Lower leg skin (tissue), 4 donors: Measurements from ENCODE around the gene ATG7. TPM values are rescaled to one million over a fixed set of nuclear protein-coding genes. Genes with fewer than 3 reads are reported as not detected.

Experiments used
- DNase-seq, 2 donors: peaks; one replicate each; pipeline ENCODE4 v3.0.0-alpha.2; 2019; ENCODE audit warnings: low spot score in 2 of 2
- H3K4me3 ChIP-seq: fragments of 200-600 bp; sonication (generic); 2 replicates; pipeline ENCODE4 v1.5.1; 2017; ENCODE audit warnings: mild to moderate bottlenecking, low read depth; ENCODE audit not compliant: poor library complexity, severe bottlenecking
- CTCF ChIP-seq, 3 donors: fragments of 450-650 bp; IDR thresholded peaks; one replicate each; pipeline ENCODE4 v1.5.1; 2016; ENCODE audit warnings: antibody characterized with exemption in 3 of 3, mild to moderate bottlenecking in 3 of 3, moderate library complexity in 2 of 3
- POLR2A ChIP-seq, 2 donors: fragments of 450-650 bp; IDR thresholded peaks; one replicate each; pipeline ENCODE4 v1.6.1; 2016 to 2017; ENCODE audit warnings: antibody characterized with exemption in 2 of 2, mild to moderate bottlenecking in 1 of 2, moderate library complexity in 1 of 2
- WGBS, 2 donors: methylation state at CpG; one replicate each; pipeline ENCODE4 v1.1.5; 2018; 5-methylcytosine and 5-hydroxymethylcytosine counted together
- intact Hi-C: fragments of 100-400 bp; cut with DNase I; formaldehyde crosslinking; loops from one replicate; pipeline ENCODE4 v1.15.0; 2023; ENCODE audit warnings: low total_unique reads
- total RNA-seq, 4 donors: library from RNA; depleted of rRNA; stranded (reverse); fragments of >200 nt; gene quantifications; one replicate each; pipeline ENCODE4 v1.1.0, GENCODE V29; 2016

ATG7 gene
- total RNA-seq, 4 donors from 2014 or later, result 38.8 to 110 (median 53.2) TPM

DNA sequence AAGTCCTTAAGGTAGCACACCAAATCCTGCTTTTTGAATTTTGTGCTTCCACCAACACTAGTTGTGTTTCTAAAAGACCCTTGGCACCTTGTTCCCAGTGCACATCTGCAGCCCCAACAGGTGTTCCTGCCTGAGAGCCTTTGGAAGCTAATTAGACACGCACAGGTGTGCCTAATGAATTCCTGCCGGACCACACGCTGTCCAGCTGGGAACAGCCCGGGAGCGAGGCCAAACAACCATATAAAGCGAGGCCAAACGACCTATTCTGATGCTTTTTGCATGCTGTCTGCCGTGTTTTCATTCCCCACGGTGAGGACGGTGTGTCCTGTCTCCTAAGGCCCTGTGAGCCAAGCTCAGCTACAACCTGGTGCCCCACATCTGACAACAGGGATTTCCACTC is 99.5 kb downstream of the ATG7 start:
- DNase-seq, result no peak
- H3K4me3 ChIP-seq, result no peak overlapping the region
- TF ChIP-seq POLR2A (IDR thresholded peaks at IDR 0.05) (no peak), CTCF (IDR thresholded peaks at IDR 0.05) (no peak)
- 80 to 87% methylated on average over 10 of the region's 10 CpGs for WGBS, 2 donors
- intact Hi-C loops, result loop anchor here (10.0 kb wide), 1 partner anchor 283 kb away; no protein-coding TSS in a partner anchor

DNA sequence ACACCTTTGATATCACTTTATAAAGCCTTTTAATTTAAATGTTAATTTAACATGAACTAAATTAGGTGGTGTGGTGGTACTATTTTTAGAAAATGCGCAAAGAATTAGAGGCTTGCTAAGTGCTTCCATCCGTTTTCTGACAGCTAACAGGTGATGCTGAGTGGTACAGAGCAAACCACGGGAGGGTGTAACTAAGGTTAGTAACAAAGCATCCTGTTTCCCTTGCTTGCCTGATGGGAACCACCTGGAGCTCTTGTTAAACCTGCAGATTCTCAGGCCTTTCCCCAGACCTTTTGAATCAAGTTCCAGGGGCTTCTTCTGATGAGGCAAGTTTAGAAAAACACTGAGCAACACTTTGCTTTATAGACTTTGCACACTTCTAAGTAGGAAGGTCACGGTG is 101.0 kb downstream of the ATG7 start:
- WGBS, 2 donors, result 83% methylated on average over 4 of the region's 4 CpGs
- TF ChIP-seq POLR2A (IDR thresholded peaks at IDR 0.05), result no peak
- no peak overlapping the region for H3K4me3 ChIP-seq
- intact Hi-C loops, result loop anchor here (10.0 kb wide), 1 partner anchor 282 kb away; no protein-coding TSS in a partner anchor
- no peak for DNase-seq

- 93 to 96% methylated on average over 2 of the region's 2 CpGs for WGBS, 2 donors
- DNase-seq, result no peak
- no peak for TF ChIP-seq POLR2A (IDR thresholded peaks at IDR 0.05)
- H3K4me3 ChIP-seq, result no peak overlapping the region
- intact Hi-C loops, result loop anchor here (10.0 kb wide), 1 partner anchor 281 kb away; no protein-coding TSS in a partner anchor
Observed at GRCh38 chr3:11373654-11374053, 101.5 kb downstream of the ATG7 start.

- H3K4me3 ChIP-seq, result no peak overlapping the region
- no peak for TF ChIP-seq CTCF (IDR thresholded peaks at IDR 0.05)
- TF ChIP-seq POLR2A (IDR thresholded peaks at IDR 0.05), result no peak
- intact Hi-C loops, result loop anchor here (10.0 kb wide), 1 partner anchor 279 kb away; no protein-coding TSS in a partner anchor
- DNase-seq, result no peak
- 76 to 84% methylated on average over 11 of the region's 11 CpGs for WGBS, 2 donors
Observed at GRCh38 chr3:11375333-11376088, 103.3 kb downstream of the ATG7 start.

DNA sequence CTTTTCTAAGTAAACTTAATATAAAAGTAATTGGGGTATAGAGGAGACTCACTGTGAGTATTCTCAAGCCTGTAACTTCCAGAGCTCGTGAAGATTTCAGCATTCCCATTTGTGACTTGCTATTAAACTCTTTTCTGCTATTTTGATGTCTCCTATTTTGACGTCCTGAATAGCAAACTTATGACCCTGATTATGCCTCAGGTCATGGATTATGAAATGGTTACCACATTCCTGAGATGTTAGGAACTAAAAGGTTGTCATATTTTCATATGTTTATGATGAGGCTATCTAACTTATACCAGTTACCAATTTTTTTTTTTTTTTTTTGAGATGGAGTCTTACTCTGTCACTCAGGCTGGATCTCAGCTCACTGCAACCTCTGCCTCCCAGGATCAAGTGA is 105.5 kb downstream of the ATG7 start:
- no peak for TF ChIP-seq POLR2A (IDR thresholded peaks at IDR 0.05)
- no peak for TF ChIP-seq CTCF (IDR thresholded peaks at IDR 0.05)
- no peak overlapping the region for H3K4me3 ChIP-seq
- 72% methylated on average over 2 of the region's 2 CpGs for WGBS, 2 donors
- intact Hi-C loops, result loop anchor here (10.0 kb wide), 1 partner anchor 277 kb away; no protein-coding TSS in a partner anchor
- no peak for DNase-seq

- DNase-seq, result no peak
- WGBS, 2 donors, result 45 to 51% methylated on average over 2 of the region's 2 CpGs
- TF ChIP-seq POLR2A (IDR thresholded peaks at IDR 0.05) (no peak), CTCF (IDR thresholded peaks at IDR 0.05) (no peak)
- intact Hi-C loops, result loop anchor here (10.0 kb wide), 1 partner anchor 275 kb away; no protein-coding TSS in a partner anchor
- no peak overlapping the region for H3K4me3 ChIP-seq
Observed at GRCh38 chr3:11379238-11379823, 107.1 kb downstream of the ATG7 start.
